ENCODE measurements around the gene SAMD9.
"Not testable (repeated sequence)": the region's sequence is repeated elsewhere in the genome, so short reads cannot be mapped to it uniquely, and the experiment has no call there.

Gene SAMD9

GRCh38 chr7:93146036-93146435 is 28.3 kb upstream of the SAMD9 start:
- no peak for DNase-seq (ENCODE audit: low read depth in 2 of 2)
- TF ChIP-seq CTCF (IDR thresholded peaks at IDR 0.05; ENCODE audit: low read depth, low read length): no peak
- no peak overlapping the region for H3K4me3 ChIP-seq (replicated peaks in 1 of 2; ENCODE audit: low read depth in 2 of 2, low read length in 2 of 2)

- no peak overlapping the region for H3K4me3 ChIP-seq (replicated peaks in 1 of 2; ENCODE audit: low read depth in 2 of 2, low read length in 2 of 2)
- no peak for TF ChIP-seq CTCF (IDR thresholded peaks at IDR 0.05; ENCODE audit: low read depth, low read length)
- no peak for DNase-seq (ENCODE audit: low read depth in 2 of 2)
Measured at GRCh38 chr7:93145354-93145753, 27.6 kb upstream of the SAMD9 start.

- TF ChIP-seq CTCF (IDR thresholded peaks at IDR 0.05; ENCODE audit: low read depth, low read length): no peak
- no peak overlapping the region for H3K4me3 ChIP-seq (replicated peaks in 1 of 2; ENCODE audit: low read depth in 2 of 2, low read length in 2 of 2)
- peak in 1 of 2 donors; percentile 43 for DNase-seq (ENCODE audit: low read depth in 2 of 2)
Measured at GRCh38 chr7:93142127-93142526, 24.3 kb upstream of the SAMD9 start.

GRCh38 chr7:93140582-93141191 is 22.9 kb upstream of the SAMD9 start:
- no peak overlapping the region for H3K4me3 ChIP-seq (replicated peaks in 1 of 2; ENCODE audit: low read depth in 2 of 2, low read length in 2 of 2)
- DNase-seq (ENCODE audit: low read depth in 2 of 2): no peak
- no peak for TF ChIP-seq CTCF (IDR thresholded peaks at IDR 0.05; ENCODE audit: low read depth, low read length)

- no peak for DNase-seq (ENCODE audit: low read depth in 2 of 2)
- TF ChIP-seq CTCF (IDR thresholded peaks at IDR 0.05; ENCODE audit: low read depth, low read length): no peak
- no peak overlapping the region for H3K4me3 ChIP-seq (replicated peaks in 1 of 2; ENCODE audit: low read depth in 2 of 2, low read length in 2 of 2)
Measured at GRCh38 chr7:93138576-93138975, 20.8 kb upstream of the SAMD9 start.

- no peak for TF ChIP-seq CTCF (IDR thresholded peaks at IDR 0.05; ENCODE audit: low read depth, low read length)
- DNase-seq (ENCODE audit: low read depth in 2 of 2): no peak
- H3K4me3 ChIP-seq (replicated peaks in 1 of 2; ENCODE audit: low read depth in 2 of 2, low read length in 2 of 2): no peak overlapping the region
Measured at GRCh38 chr7:93133005-93133404, 15.2 kb upstream of the SAMD9 start.

- H3K4me3 ChIP-seq (replicated peaks in 1 of 2; ENCODE audit: low read depth in 2 of 2, low read length in 2 of 2): no peak overlapping the region
- no peak for TF ChIP-seq CTCF (IDR thresholded peaks at IDR 0.05; ENCODE audit: low read depth, low read length)
- DNase-seq (ENCODE audit: low read depth in 2 of 2): no peak
Measured at GRCh38 chr7:93132216-93132615, 14.4 kb upstream of the SAMD9 start.

GRCh38 chr7:93126954-93127353 is 9.2 kb upstream of the SAMD9 start:
- DNase-seq (ENCODE audit: low read depth in 2 of 2); H3K4me3 ChIP-seq (replicated peaks in 1 of 2; ENCODE audit: low read depth in 2 of 2, low read length in 2 of 2): not testable (repeated sequence)

- not testable (repeated sequence) for DNase-seq (ENCODE audit: low read depth in 2 of 2)
Measured at GRCh38 chr7:93123532-93123931, 5.8 kb upstream of the SAMD9 start.

More at GRCh38 chr7:93123532-93123931, 5.8 kb upstream of the SAMD9 start:
- not testable (repeated sequence) for H3K4me3 ChIP-seq (replicated peaks in 1 of 2; ENCODE audit: low read depth in 2 of 2, low read length in 2 of 2)
